GM21528 (cell line): Measurements from ENCODE around the gene IFFO2.

Experiments used
- ATAC-seq: cut with Tn5 transposase; IDR thresholded peaks from one replicate; pipeline ENCODE4 v1.9.1; 2021; ENCODE audit warnings: mild to moderate bottlenecking, moderate library complexity; ENCODE audit not compliant: unreplicated experiment, low FRiP score

The IFFO2 gene

GRCh38 chr1:18938707-18939070, 17.8 kb downstream of the IFFO2 start:
- no peak for ATAC-seq

GRCh38 chr1:18938008-18938706, 18.3 kb downstream of the IFFO2 start:
- ATAC-seq = no peak

GRCh38 chr1:18937539-18937938, 18.9 kb downstream of the IFFO2 start:
- ATAC-seq = no peak

- no peak for ATAC-seq
Observed at GRCh38 chr1:18936814-18937481, 19.5 kb downstream of the IFFO2 start.

GRCh38 chr1:18936471-18936813, 20.0 kb downstream of the IFFO2 start:
- no peak for ATAC-seq

- ATAC-seq = no peak
Observed at GRCh38 chr1:18934205-18935000, 22.1 kb downstream of the IFFO2 start.

GRCh38 chr1:18932879-18933278, 23.6 kb downstream of the IFFO2 start:
- ATAC-seq = no peak

GRCh38 chr1:18932387-18932786, 24.1 kb downstream of the IFFO2 start:
- no peak for ATAC-seq

- ATAC-seq = no peak
Observed at GRCh38 chr1:18931730-18932129, 24.7 kb downstream of the IFFO2 start.

GRCh38 chr1:18929686-18930085, 26.8 kb downstream of the IFFO2 start:
- ATAC-seq = no peak

- ATAC-seq = no peak
Observed at GRCh38 chr1:18928985-18929384, 27.5 kb downstream of the IFFO2 start.

GRCh38 chr1:18928406-18928805, 28.1 kb downstream of the IFFO2 start:
- no peak for ATAC-seq

- no peak for ATAC-seq
Observed at GRCh38 chr1:18927654-18928272, 28.7 kb downstream of the IFFO2 start.

GRCh38 chr1:18927082-18927653, 29.3 kb downstream of the IFFO2 start:
- no peak for ATAC-seq

GRCh38 chr1:18926315-18927081, 30.0 kb downstream of the IFFO2 start:
- ATAC-seq = peak; percentile 74

GRCh38 chr1:18925279-18925678, 31.2 kb downstream of the IFFO2 start:
- ATAC-seq = no peak

- ATAC-seq = no peak
Observed at GRCh38 chr1:18924221-18924691, 32.2 kb downstream of the IFFO2 start.

GRCh38 chr1:18923756-18924211, 32.7 kb downstream of the IFFO2 start:
- no peak for ATAC-seq

GRCh38 chr1:18922848-18923755, 33.4 kb downstream of the IFFO2 start:
- ATAC-seq = no peak
